ENCODE data around the gene LRRN4CL.
A peak's percentile ranks its signal among the peaks of the same experiment; 100 is the strongest.
"Not testable (repeated sequence)": the region's sequence is repeated elsewhere in the genome, so short reads cannot be mapped to it uniquely, and the experiment has no call there.

LRRN4CL gene
- 0 to 0.07 reads per million in 2 donors for total RNA-seq

DNA sequence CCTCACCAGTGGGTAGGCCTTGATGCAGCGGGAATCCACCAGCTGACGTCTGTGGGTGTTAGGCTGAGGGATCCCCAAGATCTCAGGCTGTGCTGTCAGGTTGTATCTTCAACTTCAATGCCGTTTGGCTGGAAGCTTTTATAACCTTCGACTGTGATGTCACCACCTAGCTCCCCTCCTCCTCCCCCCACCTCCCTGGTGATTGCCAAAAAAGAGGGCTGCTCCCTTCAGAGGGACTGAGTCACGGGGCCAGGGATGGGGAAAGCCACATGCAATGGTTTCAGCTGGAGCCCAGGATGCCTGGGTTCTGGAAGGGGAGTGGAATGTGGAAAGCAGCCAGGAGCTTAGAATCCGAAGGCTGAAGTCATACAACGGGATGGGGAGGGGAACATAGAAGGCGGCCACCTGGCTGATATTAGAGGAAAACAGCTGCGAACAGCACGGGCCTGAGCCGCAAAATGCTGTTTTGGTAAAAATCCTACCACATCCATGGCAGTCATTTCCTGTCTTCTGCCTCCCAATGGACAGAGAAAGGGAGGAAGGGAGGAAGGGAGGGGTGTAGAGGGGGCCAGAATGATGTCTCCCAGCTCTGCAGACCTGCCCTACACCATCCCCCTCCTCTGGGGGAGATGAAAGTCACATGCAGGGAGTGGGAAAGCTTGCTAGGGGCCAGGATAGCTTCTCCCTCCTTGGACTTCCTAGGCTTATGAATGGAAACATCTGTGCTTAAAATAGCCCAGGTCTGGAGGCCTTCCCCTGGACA lies at the start of gene LRRN4CL:
TSS of gene LRRN4CL (minus strand) at position 110 of the 763 bp plus-strand sequence. CDS start 1,022 bp downstream, outside the sequence.
- no peak for DNase-seq

DNA sequence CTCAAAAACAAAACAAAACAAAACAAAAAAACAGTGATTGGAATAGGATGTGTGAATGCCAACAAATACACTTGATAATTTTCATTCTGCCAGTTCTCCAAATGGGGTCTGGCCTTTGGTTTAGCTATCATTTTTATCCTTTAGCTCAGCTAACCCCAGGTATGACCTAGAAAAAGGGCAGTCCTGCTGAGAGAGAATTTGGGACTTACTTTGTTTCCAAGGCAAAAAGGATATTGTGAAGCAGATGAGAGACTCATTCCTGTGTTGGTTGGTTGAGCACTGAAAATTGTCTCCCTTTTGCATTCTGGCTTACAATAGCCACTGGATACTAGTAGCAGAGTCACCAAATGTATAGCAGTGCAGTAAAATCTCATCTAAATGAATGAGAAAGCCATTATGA lies 47.9 kb upstream of the LRRN4CL start:
- no peak for DNase-seq

DNA sequence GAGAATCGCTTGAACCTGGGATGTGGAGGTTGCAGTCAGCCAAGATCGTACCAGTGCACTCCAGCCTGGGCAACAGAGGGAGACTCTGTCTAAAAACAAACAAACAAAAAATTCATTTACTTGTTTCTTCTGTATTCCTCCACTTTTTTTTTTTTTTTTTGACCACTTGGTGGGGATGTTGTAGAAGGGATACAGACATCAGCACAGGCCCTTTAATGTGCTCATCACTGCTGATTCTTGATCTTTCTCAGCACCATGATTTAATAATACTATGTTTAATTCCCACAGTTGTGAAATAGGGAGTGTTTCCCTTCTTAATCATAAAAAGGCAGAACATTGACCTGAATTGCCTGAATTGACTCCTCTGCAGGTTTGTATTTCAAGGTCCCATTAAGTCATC lies 43.5 kb upstream of the LRRN4CL start:
- no peak for DNase-seq

- not testable (repeated sequence) for DNase-seq
Observed at GRCh38 chr11:62730076-62730475, 40.7 kb upstream of the LRRN4CL start.

GRCh38 chr11:62728171-62728988 lies 39.0 kb upstream of the LRRN4CL start, which contains the start of gene TTC9C:
Gene TTC9C (plus strand): TSS chr11:62728486. CDS start chr11:62728849, 363 bp downstream.
- DNase-seq: peak; percentile 78

DNA sequence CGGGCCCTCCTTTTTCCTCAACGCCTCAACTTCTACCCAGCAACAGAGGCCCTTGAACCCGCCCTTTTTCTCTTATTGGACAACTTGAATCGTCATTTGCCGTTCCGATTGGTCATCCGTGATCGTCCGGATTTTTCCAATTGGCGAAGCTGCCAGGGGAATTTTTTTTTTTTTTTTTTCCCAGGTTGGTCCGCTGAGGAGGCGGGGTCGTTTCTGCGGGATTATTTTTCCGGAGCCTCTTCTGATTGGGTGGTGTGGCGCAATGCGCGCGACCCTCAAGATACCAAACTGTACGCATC lies 38.5 kb upstream of the LRRN4CL start:
- peak; percentile 71 for DNase-seq

DNA sequence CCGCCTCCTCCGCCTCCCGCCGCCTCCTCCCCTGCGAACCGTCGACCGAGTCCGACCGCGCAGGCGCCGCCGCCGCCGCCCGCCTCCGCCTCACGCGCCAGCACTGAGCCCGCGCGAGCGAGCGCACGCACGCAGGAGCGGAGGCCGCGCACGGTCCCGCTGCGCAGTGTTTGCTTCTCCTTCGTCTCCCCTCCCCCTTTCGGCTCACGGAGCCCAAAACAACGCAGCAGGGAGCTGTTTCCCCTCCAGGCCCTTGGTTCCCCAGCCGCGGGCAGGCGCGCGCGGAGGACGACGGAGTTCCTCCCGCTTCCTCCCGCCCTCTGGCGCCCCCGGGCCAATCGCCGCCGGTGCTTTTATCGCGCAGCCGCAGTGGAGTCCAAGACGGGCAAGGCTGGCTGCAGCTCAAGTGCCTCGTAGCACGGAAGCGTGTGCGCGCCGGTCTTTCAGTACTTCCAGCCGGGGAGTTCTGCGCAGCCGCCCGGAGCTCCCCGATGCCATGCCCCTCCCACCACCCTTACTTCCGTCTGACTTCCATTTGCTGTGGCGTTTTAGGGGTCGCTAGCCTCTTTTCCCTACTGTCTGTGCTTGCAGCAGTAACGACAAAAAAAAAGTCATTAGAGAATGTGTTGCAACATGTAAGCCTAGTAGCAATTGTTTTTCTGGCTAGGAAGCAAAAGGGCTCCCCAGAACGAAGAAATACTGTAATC lies 38.0 kb upstream of the LRRN4CL start, which contains the start of gene HNRNPUL2:
TSS of gene HNRNPUL2 (minus strand) at position 293 of the 707 bp plus-strand sequence. CDS start 301 bp downstream, outside the sequence.
- DNase-seq: peak; percentile 96

- DNase-seq: no peak
Observed at GRCh38 chr11:62726915-62727164, 37.5 kb upstream of the LRRN4CL start.

DNA sequence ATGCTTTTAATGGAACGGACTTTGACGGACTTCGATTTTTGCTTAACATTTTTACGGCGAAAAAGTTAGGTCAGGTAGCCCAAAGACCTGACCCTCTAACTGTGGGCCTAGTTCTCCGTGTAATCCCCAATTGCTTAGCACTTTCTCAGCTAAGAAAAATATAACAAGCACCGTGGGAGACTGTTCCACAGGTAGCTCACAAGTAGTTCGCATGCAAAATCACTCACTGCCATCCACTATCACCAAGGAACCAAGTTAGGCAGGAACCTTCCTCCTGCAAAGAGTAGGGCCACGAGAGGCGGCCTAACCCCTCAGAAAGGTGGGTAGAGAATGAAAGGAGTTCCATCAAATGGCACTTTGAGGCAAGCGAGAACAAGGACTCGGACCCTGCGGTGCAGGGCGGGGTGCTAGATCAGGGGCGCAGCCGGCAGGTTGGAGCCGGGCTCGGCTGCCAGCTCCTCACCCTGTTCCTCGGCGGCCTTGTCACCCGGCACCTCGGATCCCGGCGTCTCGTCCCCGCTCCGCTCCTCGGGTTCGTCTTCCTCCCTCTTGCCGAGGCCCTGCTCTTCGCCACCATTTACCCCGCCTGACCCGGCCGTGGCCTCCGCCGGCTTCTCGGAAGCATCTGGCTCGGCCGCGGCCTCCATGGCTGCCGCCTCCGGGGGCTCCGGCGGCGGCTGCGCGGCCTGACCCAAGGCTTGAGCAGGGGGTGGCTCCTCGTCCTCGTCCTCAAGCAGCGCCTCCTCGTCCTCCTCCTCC lies 37.0 kb upstream of the LRRN4CL start:
- DNase-seq: no peak

- no peak for DNase-seq
Observed at GRCh38 chr11:62725646-62726045, 36.3 kb upstream of the LRRN4CL start.

- DNase-seq: no peak
Observed at GRCh38 chr11:62724171-62724570, 34.8 kb upstream of the LRRN4CL start.

DNA sequence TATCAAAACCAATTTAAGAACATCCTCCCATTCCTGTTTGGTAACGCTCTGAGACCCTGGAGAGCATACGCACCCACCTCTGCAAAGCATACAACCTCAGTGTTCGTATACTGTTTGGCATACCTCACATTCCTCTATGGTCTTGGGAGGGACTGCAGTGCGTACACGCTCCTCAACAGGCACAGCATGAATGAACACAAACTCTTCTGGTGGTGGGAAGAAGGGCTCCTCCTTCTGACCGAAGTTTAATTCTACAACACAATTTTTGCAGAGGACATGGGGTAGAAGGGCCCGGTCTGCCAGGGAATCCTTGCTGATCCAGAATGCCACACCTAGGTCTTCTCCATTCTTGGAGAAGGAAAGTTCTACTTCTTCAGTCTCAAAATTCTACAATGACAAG lies 32.7 kb upstream of the LRRN4CL start:
- no peak for DNase-seq

- no peak for DNase-seq
Observed at GRCh38 chr11:62719302-62719978, 30.1 kb upstream of the LRRN4CL start.

DNA sequence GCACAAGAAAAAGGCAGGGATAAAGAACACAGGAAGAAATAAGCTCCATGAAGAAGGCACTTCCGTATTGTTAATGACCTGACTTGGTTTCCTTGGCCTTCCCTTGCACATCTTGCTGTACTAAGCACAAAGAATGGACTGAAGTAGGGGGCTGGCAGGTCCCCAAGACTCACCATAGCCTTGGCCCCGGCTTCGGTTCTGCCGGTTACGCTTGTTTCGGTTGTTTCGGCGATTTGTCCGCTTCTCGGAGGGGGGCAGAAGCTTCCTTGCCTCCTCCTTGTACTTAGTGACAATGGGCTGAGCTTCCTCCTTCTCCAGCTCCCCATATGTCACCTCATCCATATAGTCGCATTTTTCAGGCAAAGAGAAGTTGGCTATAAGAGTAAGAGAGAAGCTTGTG lies 27.5 kb upstream of the LRRN4CL start:
- no peak for DNase-seq

DNA sequence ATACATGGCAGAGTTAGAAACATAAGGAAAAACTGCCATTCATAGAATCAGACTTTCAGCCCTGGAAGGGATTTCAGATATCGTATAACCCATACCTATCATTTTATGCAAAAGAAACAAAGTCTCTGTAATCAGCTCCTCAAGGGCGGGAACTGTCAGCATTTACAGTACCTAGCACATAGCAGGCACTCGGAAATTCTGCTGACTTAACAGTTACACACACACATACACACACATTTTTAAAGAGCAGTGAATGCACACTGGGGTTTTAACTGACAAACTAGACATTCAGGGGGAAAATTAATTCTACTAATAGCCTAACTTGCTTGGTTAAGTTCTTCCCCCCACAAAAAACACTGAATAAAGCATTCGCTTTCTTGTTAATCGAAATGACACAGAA lies 26.9 kb upstream of the LRRN4CL start:
- no peak for DNase-seq

GRCh38 chr11:62715150-62716130 lies 26.1 kb upstream of the LRRN4CL start:
- no peak for DNase-seq

DNA sequence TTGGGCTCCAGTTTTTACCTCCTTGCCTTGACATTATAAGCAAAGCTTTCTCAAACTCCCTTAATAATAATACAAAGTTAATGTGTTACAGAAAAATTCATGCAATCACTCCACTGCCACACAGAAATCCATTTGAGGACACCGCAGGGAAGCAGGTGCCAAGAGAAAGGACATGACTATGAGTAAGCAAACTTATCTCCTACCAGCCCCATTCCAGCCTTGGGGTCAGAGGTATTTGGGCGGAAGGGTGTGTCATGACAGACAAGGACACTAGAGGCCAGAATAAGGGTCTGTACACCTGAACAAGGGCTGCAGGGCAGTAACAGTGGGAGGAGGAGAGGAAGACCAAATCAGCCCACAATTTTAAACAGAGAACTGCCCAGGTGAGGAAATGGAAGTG lies 24.0 kb upstream of the LRRN4CL start:
- DNase-seq: no peak

- DNase-seq: no peak
Observed at GRCh38 chr11:62712861-62713260, 23.5 kb upstream of the LRRN4CL start.

- no peak for DNase-seq
Observed at GRCh38 chr11:62712276-62712812, 23.0 kb upstream of the LRRN4CL start.

- DNase-seq: peak; percentile 9
Observed at GRCh38 chr11:62710001-62710345, 20.6 kb upstream of the LRRN4CL start.
